ENCODE data around the gene SLIT3.

The SLIT3 gene

GRCh38 chr5:168796593-168797580, 504.1 kb downstream of the SLIT3 start:
- TF ChIP-seq CTCF (IDR thresholded peaks at IDR 0.05; ENCODE audit: control insufficient read depth, extremely low read depth, insufficient read depth): no peak
- H3K4me3 ChIP-seq (ENCODE audit: low read depth, low read length): no peak overlapping the region
- DNase-seq (ENCODE audit: low read depth): no peak

- DNase-seq (ENCODE audit: low read depth): no peak
- TF ChIP-seq CTCF (IDR thresholded peaks at IDR 0.05; ENCODE audit: control insufficient read depth, extremely low read depth, insufficient read depth): no peak
Measured at GRCh38 chr5:168796000-168796399, 504.9 kb downstream of the SLIT3 start.

GRCh38 chr5:168793841-168794837, 506.8 kb downstream of the SLIT3 start:
- TF ChIP-seq CTCF (IDR thresholded peaks at IDR 0.05; ENCODE audit: control insufficient read depth, extremely low read depth, insufficient read depth): no peak
- no peak overlapping the region for H3K4me3 ChIP-seq (ENCODE audit: low read depth, low read length)
- DNase-seq (ENCODE audit: low read depth): peak; percentile 40

More at GRCh38 chr5:168796000-168796399, 504.9 kb downstream of the SLIT3 start:
- no peak overlapping the region for H3K4me3 ChIP-seq (ENCODE audit: low read depth, low read length)

- DNase-seq (ENCODE audit: low read depth): no peak
- no peak for TF ChIP-seq CTCF (IDR thresholded peaks at IDR 0.05; ENCODE audit: control insufficient read depth, extremely low read depth, insufficient read depth)
- no peak overlapping the region for H3K4me3 ChIP-seq (ENCODE audit: low read depth, low read length)
Measured at GRCh38 chr5:168792678-168793077, 508.3 kb downstream of the SLIT3 start.

- H3K4me3 ChIP-seq (ENCODE audit: low read depth, low read length): no peak overlapping the region
- no peak for DNase-seq (ENCODE audit: low read depth)
- no peak for TF ChIP-seq CTCF (IDR thresholded peaks at IDR 0.05; ENCODE audit: control insufficient read depth, extremely low read depth, insufficient read depth)
Measured at GRCh38 chr5:168790671-168791250, 510.2 kb downstream of the SLIT3 start.

GRCh38 chr5:168790002-168790635, 510.8 kb downstream of the SLIT3 start:
- TF ChIP-seq CTCF (IDR thresholded peaks at IDR 0.05; ENCODE audit: control insufficient read depth, extremely low read depth, insufficient read depth): no peak
- H3K4me3 ChIP-seq (ENCODE audit: low read depth, low read length): no peak overlapping the region
- DNase-seq (ENCODE audit: low read depth): no peak
